DOHH2 (cell line): ENCODE results near the gene ABCC8.

Experiments used
- CTCF ChIP-seq: fragments of 200-600 bp; sonication (generic); IDR thresholded peaks from one replicate; pipeline ENCODE4 v1.5.1; 2014; ENCODE audit warnings: antibody characterized with exemption, mild to moderate bottlenecking, low read depth, low read length; ENCODE audit not compliant: poor library complexity, severe bottlenecking
- EZH2phosphoT487 ChIP-seq: fragments of 200-600 bp; sonication (generic); IDR thresholded peaks from 2 replicates; pipeline ENCODE4 v1.6.1; 2017; ENCODE audit warnings: borderline replicate concordance, mild to moderate bottlenecking, antibody characterized with exemption, low read length, moderate library complexity, mixed read lengths

DNA sequence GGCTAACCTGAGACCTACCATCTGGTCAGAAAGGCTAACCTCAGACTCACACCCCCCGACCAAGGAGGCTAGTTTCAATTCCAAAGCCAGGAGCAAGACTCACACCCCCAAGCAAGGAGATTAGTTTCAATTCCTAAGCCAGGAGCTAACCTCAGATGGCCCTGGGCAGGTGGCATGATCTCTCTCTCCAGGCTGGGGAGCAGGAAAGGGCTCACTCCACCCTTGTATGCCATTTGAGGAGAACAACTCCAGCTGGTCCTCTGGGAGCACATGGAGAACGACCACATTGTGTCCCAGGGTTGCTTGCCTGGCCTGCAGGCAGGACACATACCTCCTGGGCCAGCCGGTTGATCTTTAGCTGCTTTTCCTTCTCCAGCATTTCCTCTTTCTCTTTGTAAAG is 34.9 kb upstream of the ABCC8 start:
- no peak for TF ChIP-seq CTCF
- no peak for TF ChIP-seq EZH2phosphoT487
